ENCODE measurements around the gene CNTRL.

Gene CNTRL

GRCh38 chr9:121192959-121193640 is 118.3 kb downstream of the CNTRL start:
- no peak for TF ChIP-seq GATA3 (IDR thresholded peaks at IDR 0.05; ENCODE audit: low read depth, low read length)
- no peak for TF ChIP-seq GATA2 (IDR thresholded peaks at IDR 0.05; ENCODE audit: low read depth, low read length)

- TF ChIP-seq GATA3 (IDR thresholded peaks at IDR 0.05; ENCODE audit: low read depth, low read length) (no peak), GATA2 (IDR thresholded peaks at IDR 0.05; ENCODE audit: low read depth, low read length) (no peak)
These were observed 120.0 kb downstream of the CNTRL start for GRCh38 chr9:121194730-121195129.

- no peak for TF ChIP-seq GATA3 (IDR thresholded peaks at IDR 0.05; ENCODE audit: low read depth, low read length)
- no peak for TF ChIP-seq GATA2 (IDR thresholded peaks at IDR 0.05; ENCODE audit: low read depth, low read length)
These were observed 121.6 kb downstream of the CNTRL start for GRCh38 chr9:121196389-121196788.

DNA sequence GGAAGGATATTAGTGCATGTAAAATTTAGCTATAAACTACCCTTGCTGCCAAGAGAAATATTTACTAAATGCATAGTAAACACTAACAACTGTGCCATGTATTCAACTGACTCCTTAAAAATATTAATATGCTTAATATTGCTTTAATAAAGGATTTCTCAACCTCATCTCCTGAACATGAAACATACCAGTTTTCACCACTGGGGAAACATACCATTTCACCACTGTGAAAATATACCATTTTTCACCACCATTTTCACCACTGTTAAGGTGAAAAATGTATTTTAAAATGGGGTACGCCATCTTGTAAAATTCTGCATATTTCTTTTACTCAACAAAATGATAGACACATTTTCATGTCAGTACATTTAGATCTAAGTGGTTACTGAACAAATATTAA is 122.4 kb downstream of the CNTRL start:
- TF ChIP-seq GATA2 (IDR thresholded peaks at IDR 0.05; ENCODE audit: low read depth, low read length) (no peak), GATA3 (IDR thresholded peaks at IDR 0.05; ENCODE audit: low read depth, low read length) (no peak)

GRCh38 chr9:121198512-121199042 is 123.8 kb downstream of the CNTRL start:
- TF ChIP-seq GATA3 (IDR thresholded peaks at IDR 0.05; ENCODE audit: low read depth, low read length), result no peak
- no peak for TF ChIP-seq GATA2 (IDR thresholded peaks at IDR 0.05; ENCODE audit: low read depth, low read length)

DNA sequence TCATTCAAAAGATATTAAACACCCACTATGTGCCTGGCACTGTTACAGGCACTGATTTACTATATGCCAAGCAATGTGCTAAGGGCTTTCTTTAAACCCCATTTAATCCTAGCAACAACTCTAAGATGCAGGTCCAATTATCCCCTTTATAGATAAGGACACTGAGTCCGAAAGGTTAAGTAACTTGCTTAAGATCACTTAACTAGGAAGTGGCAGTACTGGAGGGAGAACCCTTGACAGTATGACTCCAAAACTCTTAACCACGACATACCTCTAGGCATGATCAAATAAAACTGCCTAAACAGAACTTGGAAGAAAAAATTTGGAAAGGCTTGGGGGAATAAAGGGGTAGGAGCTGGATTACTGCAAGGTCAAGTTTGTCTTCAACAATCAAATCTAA is 125.2 kb downstream of the CNTRL start:
- no peak for TF ChIP-seq GATA2 (IDR thresholded peaks at IDR 0.05; ENCODE audit: low read depth, low read length)
- TF ChIP-seq GATA3 (IDR thresholded peaks at IDR 0.05; ENCODE audit: low read depth, low read length), result no peak

DNA sequence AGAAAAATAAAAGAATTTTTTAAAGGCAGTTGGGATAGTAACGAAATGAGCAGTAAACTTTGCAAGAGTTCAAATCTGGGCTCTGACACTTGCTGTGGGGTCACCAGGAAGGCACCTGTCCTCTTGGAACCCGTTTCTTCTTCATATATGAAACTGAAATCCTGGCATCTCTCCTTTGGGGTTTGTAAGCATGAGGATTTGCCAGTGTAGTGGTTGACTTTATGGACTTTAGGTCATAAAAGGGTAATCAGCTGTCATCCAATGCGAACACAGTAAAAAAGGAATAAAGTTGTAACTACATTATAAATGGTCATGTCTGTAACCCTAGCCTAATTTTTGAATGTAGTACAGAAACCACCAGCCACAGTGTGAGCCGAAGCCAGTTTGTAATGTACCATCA is 125.6 kb downstream of the CNTRL start:
- TF ChIP-seq GATA2 (IDR thresholded peaks at IDR 0.05; ENCODE audit: low read depth, low read length) (no peak), GATA3 (IDR thresholded peaks at IDR 0.05; ENCODE audit: low read depth, low read length) (no peak)

GRCh38 chr9:121201045-121201737 is 126.4 kb downstream of the CNTRL start:
- no peak for TF ChIP-seq GATA3 (IDR thresholded peaks at IDR 0.05; ENCODE audit: low read depth, low read length)
- TF ChIP-seq GATA2 (IDR thresholded peaks at IDR 0.05; ENCODE audit: low read depth, low read length), result no peak

DNA sequence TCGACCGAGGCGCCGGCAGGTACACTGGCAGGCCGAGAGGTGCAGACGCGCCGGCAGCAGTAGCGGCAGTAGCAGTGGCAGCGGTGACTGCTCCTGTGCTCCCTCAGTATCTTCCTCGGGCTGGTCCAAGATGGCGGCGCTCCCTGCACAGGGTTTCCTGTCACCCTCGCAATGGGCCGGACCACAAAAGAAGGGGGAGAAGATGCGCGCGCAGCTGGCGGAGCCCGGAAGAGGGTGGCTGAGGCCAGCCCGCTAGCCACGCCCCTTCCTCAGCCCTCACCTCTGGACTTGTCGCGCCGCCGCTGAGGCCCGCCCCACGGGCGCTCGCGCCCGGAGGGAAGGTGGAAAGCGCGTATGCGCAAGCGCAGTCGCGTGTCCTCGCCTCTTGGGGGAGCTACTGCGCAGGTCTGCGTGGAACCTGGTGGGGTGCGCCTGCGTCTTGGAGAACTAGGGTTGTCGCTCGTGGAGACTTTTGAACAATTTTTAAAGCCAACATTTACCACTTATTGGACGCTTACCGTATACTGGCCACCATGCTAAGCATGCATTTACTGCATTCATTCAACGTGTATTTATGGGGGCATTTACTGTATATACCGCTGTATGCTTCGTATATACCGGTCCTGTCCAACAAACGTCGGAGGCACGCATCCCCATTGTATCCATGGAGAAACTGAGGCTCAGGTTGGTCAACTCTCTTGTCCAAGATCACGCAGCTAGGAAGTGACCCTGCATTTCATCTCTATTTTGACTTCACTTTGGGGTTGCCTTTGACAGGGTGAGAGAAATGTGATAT is 127.2 kb downstream of the CNTRL start, which contains the start of gene RAB14:
Gene RAB14 (minus strand): TSS at position 132 of the 796 bp plus-strand sequence. CDS start 8,457 bp downstream, outside the sequence.
- TF ChIP-seq GATA3 (IDR thresholded peaks at IDR 0.05; ENCODE audit: low read depth, low read length), result no peak
- TF ChIP-seq GATA2 (IDR thresholded peaks at IDR 0.05; ENCODE audit: low read depth, low read length), result no peak

- TF ChIP-seq GATA2 (IDR thresholded peaks at IDR 0.05; ENCODE audit: low read depth, low read length) (no peak), GATA3 (IDR thresholded peaks at IDR 0.05; ENCODE audit: low read depth, low read length) (no peak)
These were observed 129.4 kb downstream of the CNTRL start for GRCh38 chr9:121204121-121204520.

DNA sequence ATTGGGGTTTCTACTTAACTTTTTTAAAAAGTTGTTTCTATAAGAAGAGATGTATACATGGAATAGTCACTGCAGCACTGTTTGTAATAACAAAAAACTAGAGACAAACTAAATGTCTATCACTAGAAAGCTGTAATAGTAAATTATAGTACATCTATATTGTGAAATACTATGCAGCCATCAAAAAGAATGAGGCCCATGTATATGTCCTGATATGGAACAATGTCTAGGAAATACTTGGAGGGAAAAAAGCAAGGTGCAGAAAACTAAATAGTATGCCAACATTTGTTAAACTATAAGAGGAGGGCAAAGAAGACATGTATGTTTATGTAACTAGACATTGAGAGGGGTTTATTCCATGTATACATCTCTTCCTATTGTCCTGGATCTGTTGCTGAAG is 129.9 kb downstream of the CNTRL start:
- TF ChIP-seq GATA2 (IDR thresholded peaks at IDR 0.05; ENCODE audit: low read depth, low read length) (no peak), GATA3 (IDR thresholded peaks at IDR 0.05; ENCODE audit: low read depth, low read length) (no peak)

DNA sequence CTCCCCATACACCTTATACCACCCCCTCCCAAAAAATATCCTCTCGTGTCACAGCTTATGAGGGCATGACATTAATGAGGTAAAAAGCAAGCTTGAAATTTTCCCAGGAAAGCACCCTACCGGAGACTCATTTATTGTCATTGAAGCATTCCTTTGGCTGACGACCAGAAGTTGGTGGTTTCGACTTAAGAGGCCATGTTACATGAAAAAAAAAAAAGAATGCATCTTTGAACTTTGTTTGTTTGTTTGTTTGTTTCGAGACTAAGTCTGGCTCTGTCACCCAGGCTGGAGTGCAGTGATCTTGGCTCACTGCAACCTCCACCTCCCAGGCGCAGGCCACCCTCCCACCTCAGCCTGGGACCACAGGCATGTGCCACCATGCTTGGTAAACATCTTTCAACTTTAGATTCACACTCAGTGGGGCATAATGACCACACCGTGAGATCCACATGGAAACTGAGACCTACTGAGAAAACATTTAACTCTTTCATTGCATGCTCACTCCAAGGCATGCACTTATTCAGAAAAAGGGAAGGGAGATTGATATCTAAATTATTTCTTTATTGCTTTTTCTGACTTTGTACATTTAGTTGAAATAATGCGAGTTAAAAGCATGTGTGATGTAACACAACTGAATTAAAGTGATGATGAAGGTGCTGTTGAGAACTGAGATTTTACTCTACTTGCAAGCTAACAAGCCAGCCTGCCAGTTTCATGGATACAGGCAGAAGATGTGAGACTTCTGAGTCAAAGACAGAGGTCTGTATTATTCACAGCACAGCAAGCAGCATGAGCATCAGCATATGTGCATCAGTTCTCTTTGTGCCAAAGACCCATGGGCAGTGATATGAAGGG is 132.0 kb downstream of the CNTRL start:
- no peak for TF ChIP-seq GATA2 (IDR thresholded peaks at IDR 0.05; ENCODE audit: low read depth, low read length)
- no peak for TF ChIP-seq GATA3 (IDR thresholded peaks at IDR 0.05; ENCODE audit: low read depth, low read length)

DNA sequence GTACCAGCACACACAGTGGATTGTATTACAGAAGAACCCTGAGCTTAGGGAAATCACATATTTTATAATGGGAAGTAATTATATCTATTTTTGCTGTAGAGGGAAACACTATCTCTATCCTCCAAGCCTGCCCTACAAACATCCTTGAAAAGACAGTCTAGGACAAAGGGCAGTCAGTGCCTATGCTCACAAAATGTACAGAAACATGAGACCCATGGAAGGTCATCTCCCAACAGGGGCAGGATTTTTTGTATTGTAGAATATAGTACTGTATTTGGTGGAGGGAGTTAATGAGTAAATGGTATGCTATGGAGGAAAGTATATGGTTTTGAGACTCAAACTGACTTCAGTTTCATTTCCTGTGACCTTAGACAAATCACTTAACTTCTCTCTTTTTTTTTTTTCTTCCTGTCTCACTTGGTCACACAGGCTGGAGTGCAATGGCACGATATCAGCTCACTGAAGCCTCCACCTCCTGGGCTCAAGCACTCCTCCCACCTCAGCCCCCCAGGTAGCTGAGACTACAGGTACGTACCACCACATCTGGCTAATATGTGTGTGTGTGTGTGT is 132.7 kb downstream of the CNTRL start:
- TF ChIP-seq GATA2 (IDR thresholded peaks at IDR 0.05; ENCODE audit: low read depth, low read length), result no peak
- TF ChIP-seq GATA3 (IDR thresholded peaks at IDR 0.05; ENCODE audit: low read depth, low read length), result no peak
